BE2C (cell line): ENCODE results near the gene CPHXL.

Experiments used
- DNase-seq: peaks from one replicate; pipeline ENCODE4 v3.0.0-alpha.2; 2020
- H3K27me3 ChIP-seq: fragments of 250-450 bp; sonication (Bioruptor Pico); 2 replicates; pipeline ENCODE4 v1.5.1; 2020; ENCODE audit warnings: mild to moderate bottlenecking
- H3K36me3 ChIP-seq: fragments of 250-450 bp; sonication (Bioruptor Pico); 2 replicates; pipeline ENCODE4 v1.5.1; 2020; ENCODE audit warnings: mild to moderate bottlenecking
- H3K4me1 ChIP-seq: fragments of 250-450 bp; sonication (Bioruptor Pico); 2 replicates; pipeline ENCODE4 v1.5.1; 2020
- H3K4me3 ChIP-seq: 2 replicates; pipeline ENCODE4 v1.5.1; 2011; ENCODE audit warnings: low read depth, low read length
- H3K9me3 ChIP-seq: fragments of 250-450 bp; sonication (Bioruptor Pico); 2 replicates; pipeline ENCODE4 v1.5.1; 2020
- TF ChIP-seq, protein P1 (sequence below): IDR thresholded peaks from 2 replicates; pipeline ENCODE4 v1.5.1; 2012; ENCODE audit warnings: mild to moderate bottlenecking, low read depth, low read length

The CPHXL gene

DNA sequence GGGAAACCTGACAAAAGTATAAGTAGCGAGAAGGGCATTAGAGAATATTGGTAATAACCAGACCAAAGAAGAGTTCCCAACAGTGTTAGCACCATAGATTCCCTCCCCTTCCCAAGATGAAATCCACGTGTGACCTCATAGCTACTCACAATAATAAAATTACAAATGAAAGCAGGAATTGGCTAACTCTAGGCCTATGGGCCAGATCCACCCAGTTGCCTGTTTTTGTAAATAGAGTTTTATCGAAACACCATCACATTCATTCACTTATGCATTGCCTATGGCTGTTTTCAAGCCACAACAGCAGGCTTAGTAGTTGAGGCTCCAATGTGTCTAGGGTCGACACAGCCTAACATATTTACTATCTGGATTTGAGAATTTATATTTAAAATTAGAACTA lies 7.8 kb downstream of the CPHXL start:
- H3K27me3 ChIP-seq = no peaks in the 10 kb centered on the region
- TF ChIP-seq, protein P1, sequence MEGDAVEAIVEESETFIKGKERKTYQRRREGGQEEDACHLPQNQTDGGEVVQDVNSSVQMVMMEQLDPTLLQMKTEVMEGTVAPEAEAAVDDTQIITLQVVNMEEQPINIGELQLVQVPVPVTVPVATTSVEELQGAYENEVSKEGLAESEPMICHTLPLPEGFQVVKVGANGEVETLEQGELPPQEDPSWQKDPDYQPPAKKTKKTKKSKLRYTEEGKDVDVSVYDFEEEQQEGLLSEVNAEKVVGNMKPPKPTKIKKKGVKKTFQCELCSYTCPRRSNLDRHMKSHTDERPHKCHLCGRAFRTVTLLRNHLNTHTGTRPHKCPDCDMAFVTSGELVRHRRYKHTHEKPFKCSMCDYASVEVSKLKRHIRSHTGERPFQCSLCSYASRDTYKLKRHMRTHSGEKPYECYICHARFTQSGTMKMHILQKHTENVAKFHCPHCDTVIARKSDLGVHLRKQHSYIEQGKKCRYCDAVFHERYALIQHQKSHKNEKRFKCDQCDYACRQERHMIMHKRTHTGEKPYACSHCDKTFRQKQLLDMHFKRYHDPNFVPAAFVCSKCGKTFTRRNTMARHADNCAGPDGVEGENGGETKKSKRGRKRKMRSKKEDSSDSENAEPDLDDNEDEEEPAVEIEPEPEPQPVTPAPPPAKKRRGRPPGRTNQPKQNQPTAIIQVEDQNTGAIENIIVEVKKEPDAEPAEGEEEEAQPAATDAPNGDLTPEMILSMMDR = no peak
- H3K4me1 ChIP-seq = no peaks in the 10 kb centered on the region
- no peak for DNase-seq
- 0 out of 2 replicates have a peak, but pooled peaks cover 4% of the 10 kb centered on the region for H3K9me3 ChIP-seq
- H3K4me3 ChIP-seq = no peak overlapping the region
- H3K36me3 ChIP-seq = no peaks in the 10 kb centered on the region

DNA sequence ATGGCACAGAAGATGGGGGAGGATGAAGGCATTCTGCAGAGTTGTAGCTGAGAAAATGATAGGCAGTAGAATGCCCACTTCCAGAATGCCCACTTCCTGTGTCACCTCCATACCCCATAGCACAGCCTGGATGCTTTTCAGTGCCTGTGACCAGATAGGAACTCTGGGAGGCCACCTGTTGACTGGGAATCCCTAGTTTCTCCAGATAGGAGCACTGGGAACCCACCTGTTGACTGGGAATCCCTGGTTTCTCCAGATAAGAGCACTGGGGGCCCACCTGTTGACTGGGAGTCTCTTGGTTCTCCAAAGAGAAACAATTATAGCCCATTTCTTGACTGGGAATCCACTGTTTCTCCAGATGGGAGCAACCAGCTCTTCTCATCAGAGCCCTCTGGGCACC lies 11.6 kb downstream of the CPHXL start:
- Histone ChIP-seq H3K4me3 (no peak overlapping the region), H3K9me3 (peaks cover 4% of the 10 kb centered on the region), H3K4me1 (no peaks in the 10 kb centered on the region), H3K36me3 (no peaks in the 10 kb centered on the region), H3K27me3 (no peaks in the 10 kb centered on the region)
- DNase-seq = no peak
- TF ChIP-seq, protein P1 = no peak

DNA sequence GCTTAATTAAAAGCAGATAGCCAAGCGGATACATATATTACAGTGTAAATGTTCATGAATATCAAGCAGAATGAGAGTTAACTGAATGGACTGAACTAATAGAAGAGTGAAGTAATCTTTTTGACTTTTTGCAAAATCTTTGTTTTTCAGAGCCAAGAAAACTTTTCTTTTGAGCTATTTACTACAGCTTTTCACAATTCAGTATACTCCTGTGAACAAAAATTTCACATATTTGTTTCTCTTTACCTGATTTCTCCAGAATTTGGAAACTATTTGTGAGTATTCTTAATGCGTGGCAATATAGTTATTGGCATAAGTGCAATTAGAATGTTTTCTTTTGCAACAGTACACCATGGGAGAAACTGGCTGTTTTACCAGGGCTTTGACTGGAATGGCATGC lies 15.9 kb downstream of the CPHXL start:
- Histone ChIP-seq H3K36me3 (no peaks in the 10 kb centered on the region), H3K4me3 (no peak overlapping the region), H3K4me1 (no peaks in the 10 kb centered on the region), H3K27me3 (no peaks in the 10 kb centered on the region), H3K9me3 (no peaks in the 10 kb centered on the region; the same call in none of the 2 replicates)
- TF ChIP-seq, protein P1 = no peak
- no peak for DNase-seq

DNA sequence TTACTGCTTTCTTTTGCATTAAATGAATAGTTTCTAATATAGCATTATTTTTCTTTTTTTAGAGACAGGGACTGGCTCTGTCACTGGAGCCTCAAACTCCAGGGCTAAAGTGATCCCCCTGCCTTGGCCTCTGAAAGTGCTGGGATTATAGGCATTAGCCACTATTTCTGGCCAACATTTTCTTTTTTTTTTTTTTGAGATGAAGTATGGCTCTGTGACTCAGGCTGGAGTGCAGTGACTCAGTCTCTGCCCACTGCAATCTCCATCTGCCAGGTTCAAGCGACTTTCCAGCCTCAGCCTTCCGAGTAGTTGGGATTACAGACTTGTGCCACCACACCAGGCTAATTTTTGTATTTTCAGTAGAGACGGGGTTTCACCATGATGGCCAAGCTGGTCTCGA lies 23.0 kb downstream of the CPHXL start:
- TF ChIP-seq, protein P1 = no peak
- no peaks in the 10 kb centered on the region for H3K27me3 ChIP-seq
- H3K4me3 ChIP-seq = no peak overlapping the region
- no peaks in the 10 kb centered on the region for H3K4me1 ChIP-seq
- no peak for DNase-seq
- H3K9me3 ChIP-seq = no peaks in the 10 kb centered on the region
- H3K36me3 ChIP-seq = no peaks in the 10 kb centered on the region

DNA sequence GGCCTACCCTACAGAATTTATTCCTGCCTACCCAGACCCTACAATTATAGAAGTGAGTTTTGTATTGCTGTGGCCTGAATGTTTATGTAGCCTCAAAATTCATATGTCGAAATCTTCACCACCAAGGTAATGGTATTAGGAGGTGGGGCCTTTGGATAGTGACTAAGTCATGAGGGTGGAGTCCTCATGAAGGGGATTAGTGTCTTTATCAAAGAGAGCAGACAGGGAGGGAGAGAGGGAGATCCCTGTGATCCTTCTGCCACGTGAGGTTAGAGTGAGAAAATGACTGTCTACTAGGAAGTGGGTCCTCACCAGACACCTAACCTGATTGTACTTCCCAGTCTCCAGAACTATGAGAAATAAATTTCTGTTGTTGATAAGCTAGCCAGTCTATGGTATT lies 24.0 kb downstream of the CPHXL start:
- Histone ChIP-seq H3K27me3 (no peaks in the 10 kb centered on the region), H3K4me3 (no peak overlapping the region), H3K9me3 (no peaks in the 10 kb centered on the region), H3K4me1 (no peaks in the 10 kb centered on the region), H3K36me3 (no peaks in the 10 kb centered on the region)
- no peak for DNase-seq
- TF ChIP-seq, protein P1 = no peak

DNA sequence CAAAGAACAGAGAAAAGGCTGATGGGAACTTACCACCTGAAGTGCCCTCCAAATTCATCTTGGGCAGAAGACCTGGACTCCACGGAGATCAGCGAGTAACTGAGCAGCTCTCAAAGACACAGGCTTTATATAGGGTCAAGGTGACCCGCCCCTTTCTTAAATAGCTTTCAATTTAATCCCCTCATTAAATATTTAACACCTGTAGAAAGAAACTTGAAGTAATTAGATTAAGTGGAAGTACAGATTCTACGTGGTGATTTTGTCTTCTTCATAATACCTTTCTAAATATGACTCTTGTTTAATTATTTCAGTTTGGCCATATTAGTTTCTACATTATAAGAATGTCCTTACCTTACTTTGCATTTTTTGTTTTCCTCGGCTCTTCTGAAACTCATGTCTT lies 24.9 kb downstream of the CPHXL start, which contains the start of gene DUXB:
TSS of gene DUXB (minus strand) at position 101 of the 400 bp plus-strand sequence. CDS start at position 58, 43 bp downstream.
- Histone ChIP-seq H3K9me3 (no peaks in the 10 kb centered on the region), H3K4me1 (no peaks in the 10 kb centered on the region), H3K36me3 (no peaks in the 10 kb centered on the region), H3K27me3 (no peaks in the 10 kb centered on the region), H3K4me3 (no peak within 1 kb of the TSS)
- no peak for DNase-seq
- TF ChIP-seq, protein P1 = no peak
